Astrocyte (in vitro differentiated cells and primary cell): ENCODE measurements around the gene ZFYVE27. TPM values are rescaled to one million over a fixed set of nuclear protein-coding genes. Genes with fewer than 3 reads are reported as not detected.

Experiments used
- DNase-seq: peaks from one replicate; pipeline ENCODE4 v3.0.0-alpha.2; 2010; ENCODE audit warnings: low read depth
- FAIRE-seq: peaks from 2 replicates; lab custom pipeline; 2011; peaks lifted over from hg19 to GRCh38; lab: Jason Lieb, UNC
- H2AFZ ChIP-seq: 2 replicates; pipeline ENCODE4 v1.6.0; 2012; ENCODE audit warnings: low read depth, low read length, inconsistent platforms
- H3K27ac ChIP-seq: 2 replicates; pipeline ENCODE4 v1.5.1; 2011; ENCODE audit warnings: low read depth, low read length, inconsistent platforms
- H3K27me3 ChIP-seq: 2 replicates; pipeline ENCODE4 v1.6.0; 2011; ENCODE audit warnings: low read length, inconsistent platforms; ENCODE audit not compliant: insufficient read depth
- H3K36me3 ChIP-seq: 2 replicates; pipeline ENCODE4 v1.5.1; 2011; ENCODE audit warnings: low read length, inconsistent platforms; ENCODE audit not compliant: insufficient read depth
- H3K4me1 ChIP-seq: 2 replicates; pipeline ENCODE4 v1.5.1; 2011; ENCODE audit warnings: low read length, inconsistent platforms; ENCODE audit not compliant: insufficient read depth
- H3K4me2 ChIP-seq: 2 replicates; pipeline ENCODE4 v1.6.0; 2012; ENCODE audit warnings: low read length, inconsistent platforms
- H3K4me3 ChIP-seq: 2 replicates; pipeline ENCODE4 v1.5.1; 2011; ENCODE audit warnings: low read depth, mild to moderate bottlenecking, low read length, inconsistent platforms; ENCODE audit not compliant: insufficient read depth
- H3K79me2 ChIP-seq: 2 replicates; pipeline ENCODE4 v1.6.0; 2012; ENCODE audit warnings: mild to moderate bottlenecking, low read length, inconsistent platforms; ENCODE audit not compliant: insufficient read depth
- H3K9ac ChIP-seq: 2 replicates; pipeline ENCODE4 v1.6.0; 2012; ENCODE audit warnings: mild to moderate bottlenecking, low read length, inconsistent platforms
- H3K9me3 ChIP-seq: 2 replicates; pipeline ENCODE4 v1.5.1; 2012; ENCODE audit warnings: low read depth, mild to moderate bottlenecking, low read length, inconsistent platforms; ENCODE audit not compliant: insufficient read depth
- H4K20me1 ChIP-seq: 2 replicates; pipeline ENCODE4 v1.6.0; 2012; ENCODE audit warnings: low read length, inconsistent platforms; ENCODE audit not compliant: insufficient read depth
- H3K27ac Mint-ChIP-seq: one replicate; pipeline ENCODE4 v1.8.0; 2021; ENCODE audit warnings: mild to moderate bottlenecking, mixed read lengths; ENCODE audit not compliant: unreplicated experiment
- H3K27me3 Mint-ChIP-seq: one replicate; pipeline ENCODE4 v1.8.0; 2021; ENCODE audit warnings: low read depth, mixed read lengths; ENCODE audit not compliant: unreplicated experiment
- H3K36me3 Mint-ChIP-seq: one replicate; pipeline ENCODE4 v1.8.0; 2021; ENCODE audit warnings: low read depth, mixed read lengths; ENCODE audit not compliant: unreplicated experiment
- H3K4me1 Mint-ChIP-seq: one replicate; pipeline ENCODE4 v1.8.0; 2021; ENCODE audit warnings: low read depth, mixed read lengths; ENCODE audit not compliant: unreplicated experiment
- H3K4me3 Mint-ChIP-seq: one replicate; pipeline ENCODE4 v1.8.0; 2021; ENCODE audit warnings: mild to moderate bottlenecking, moderate library complexity, mixed read lengths; ENCODE audit not compliant: unreplicated experiment
- H3K9me3 Mint-ChIP-seq: one replicate; pipeline ENCODE4 v1.8.0; 2021; ENCODE audit warnings: mild to moderate bottlenecking, mixed read lengths; ENCODE audit not compliant: unreplicated experiment
- CTCF ChIP-seq: IDR thresholded peaks from 2 replicates; pipeline ENCODE4 v1.5.1; 2011; ENCODE audit warnings: low read depth, mild to moderate bottlenecking, inconsistent platforms, low read length, moderate library complexity; ENCODE audit not compliant: insufficient read depth
- EZH2 ChIP-seq: IDR thresholded peaks from 2 replicates; pipeline ENCODE4 v1.6.1; 2012; ENCODE audit warnings: mild to moderate bottlenecking, low read length, inconsistent platforms; ENCODE audit not compliant: insufficient read depth
- total RNA-seq: library from RNA; stranded (reverse); gene quantifications from 2 replicates; pipeline ENCODE4 v1.2.1, GENCODE V29; 2021

ZFYVE27 gene
- total RNA-seq, 1 donor from 2014 or later = 32.8 TPM

GRCh38 chr10:97800474-97800873 lies 63.5 kb downstream of the ZFYVE27 start:
- H2AFZ ChIP-seq = no peak overlapping the region
- no peaks in the 10 kb centered on the region for H3K79me2 ChIP-seq
- no peak overlapping the region for H3K9ac ChIP-seq

DNA sequence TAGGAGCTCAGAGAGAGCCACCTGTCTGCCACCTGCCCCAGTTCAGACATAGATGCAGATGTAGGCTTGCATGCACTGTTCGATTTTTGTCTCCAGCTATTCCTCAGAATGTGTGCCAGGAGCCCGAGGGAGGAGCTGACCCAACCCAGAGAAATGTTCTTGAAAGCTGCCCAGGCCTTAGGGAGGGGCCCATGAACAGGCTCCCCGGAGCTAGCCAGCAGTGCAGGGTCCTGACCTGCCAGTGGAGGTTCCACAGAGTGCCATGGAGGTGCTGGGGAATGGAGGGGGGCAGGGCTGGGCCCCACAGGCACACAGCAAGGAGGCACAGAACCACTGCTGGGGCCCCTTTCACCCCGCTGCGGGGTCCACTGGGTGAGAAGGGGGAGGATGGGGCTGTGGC lies 64.5 kb downstream of the ZFYVE27 start:
- Histone ChIP-seq H3K36me3 (no peaks in the 10 kb centered on the region), H3K4me3 (no peak overlapping the region), H3K9ac (no peak overlapping the region), H4K20me1 (no peaks in the 10 kb centered on the region), H3K4me1 (no peaks in the 10 kb centered on the region), H3K27ac (no peak overlapping the region), H2AFZ (no peak overlapping the region), H3K79me2 (no peaks in the 10 kb centered on the region), H3K4me2 (no peak overlapping the region), H3K27me3 (peaks cover 4% of the 10 kb centered on the region), H3K9me3 (peaks cover 4% of the 10 kb centered on the region)
- TF ChIP-seq CTCF (no peak), EZH2 (no peak)
- Mint-ChIP-seq H3K27me3 (peaks cover 33% of the 10 kb centered on the region), H3K9me3 (peaks cover 17% of the 10 kb centered on the region), H3K36me3 (peaks cover 3% of the 10 kb centered on the region), H3K4me1 (no peaks in the 10 kb centered on the region), H3K4me3 (no peak overlapping the region), H3K27ac (no peak overlapping the region)
- DNase-seq = no peak
- FAIRE-seq = no peak

More at GRCh38 chr10:97800474-97800873, 63.5 kb downstream of the ZFYVE27 start:
- Mint-ChIP-seq H3K36me3 (peaks cover 3% of the 10 kb centered on the region), H3K4me1 (no peaks in the 10 kb centered on the region), H3K4me3 (no peak overlapping the region), H3K27ac (no peak overlapping the region), H3K27me3 (peaks cover 33% of the 10 kb centered on the region), H3K9me3 (peaks cover 17% of the 10 kb centered on the region)
- Histone ChIP-seq H3K9me3 (peaks cover 4% of the 10 kb centered on the region), H3K27me3 (peaks cover 5% of the 10 kb centered on the region), H3K4me3 (no peak overlapping the region), H3K27ac (no peak overlapping the region), H4K20me1 (no peaks in the 10 kb centered on the region), H3K36me3 (no peaks in the 10 kb centered on the region), H3K4me1 (no peaks in the 10 kb centered on the region), H3K4me2 (no peak overlapping the region)
- TF ChIP-seq EZH2 (no peak), CTCF (no peak)
- FAIRE-seq = no peak
- DNase-seq = no peak

GRCh38 chr10:97805096-97805884 lies 68.4 kb downstream of the ZFYVE27 start:
- H3K9me3 ChIP-seq = no peaks in the 10 kb centered on the region
- no peak overlapping the region for H2AFZ ChIP-seq
- no peaks in the 10 kb centered on the region for H3K4me1 ChIP-seq
- Mint-ChIP-seq H3K27me3 (peaks cover 29% of the 10 kb centered on the region), H3K4me3 (no peak overlapping the region), H3K9me3 (peaks cover 2% of the 10 kb centered on the region), H3K4me1 (no peaks in the 10 kb centered on the region), H3K36me3 (peaks cover 2% of the 10 kb centered on the region), H3K27ac (no peak overlapping the region)
- H3K9ac ChIP-seq = no peak overlapping the region
- FAIRE-seq = no peak
- H3K79me2 ChIP-seq = no peaks in the 10 kb centered on the region
- no peaks in the 10 kb centered on the region for H3K27me3 ChIP-seq
- H4K20me1 ChIP-seq = no peaks in the 10 kb centered on the region
- H3K36me3 ChIP-seq = no peaks in the 10 kb centered on the region
- H3K4me2 ChIP-seq = no peak overlapping the region
- no peak overlapping the region for H3K4me3 ChIP-seq
- TF ChIP-seq CTCF = no peak
- TF ChIP-seq EZH2 = no peak
- no peak overlapping the region for H3K27ac ChIP-seq
- no peak for DNase-seq
